Stimulated activated CD8-positive, alpha-beta memory T cell treated with anti-CD3 and anti-CD28 coated beads, Interleukin-15, amount 100 ng/mL, for 48 hours (primary cell): Measurements from ENCODE around the gene SPIRE1.

Experiments
- DNase-seq, 2 donors: peaks; one replicate each; pipeline ENCODE4 v3.0.0-alpha.2; 2020; ENCODE audit warnings: low read depth in 2 of 2

SPIRE1 gene

GRCh38 chr18:12657684-12658425 lies at the start of gene SPIRE1:
Gene SPIRE1, minus strand, starts transcription at chr18:12658107. Its CDS starts 241 bp downstream, at chr18:12657866.
- peak in 1 of 2 donors; percentile 9 for DNase-seq

GRCh38 chr18:12703664-12704063 lies 45.8 kb upstream of the SPIRE1 start:
- DNase-seq = no peak

- no peak for DNase-seq
These were observed 45.2 kb upstream of the SPIRE1 start for GRCh38 chr18:12703096-12703567.

GRCh38 chr18:12702221-12703095 lies 44.6 kb upstream of the SPIRE1 start, which contains the start of the genes CEP76 and PSMG2:
Gene CEP76, minus strand, starts transcription at chr18:12702723. Its CDS starts 175 bp downstream, at chr18:12702548.
Gene PSMG2, plus strand, starts transcription at chr18:12703042. Its CDS starts 66 bp downstream, at chr18:12703108.
- DNase-seq = peak; percentile 76 to 81

- no peak for DNase-seq
These were observed 43.3 kb upstream of the SPIRE1 start for GRCh38 chr18:12701161-12701560.

GRCh38 chr18:12699747-12700146 lies 41.8 kb upstream of the SPIRE1 start:
- DNase-seq = no peak

GRCh38 chr18:12694032-12694431 lies 36.1 kb upstream of the SPIRE1 start:
- no peak for DNase-seq

GRCh38 chr18:12692206-12692605 lies 34.3 kb upstream of the SPIRE1 start:
- no peak for DNase-seq

- no peak for DNase-seq
These were observed 31.4 kb upstream of the SPIRE1 start for GRCh38 chr18:12689256-12689850.

GRCh38 chr18:12686100-12686499 lies 28.2 kb upstream of the SPIRE1 start:
- DNase-seq = no peak

- DNase-seq = no peak
These were observed 21.4 kb upstream of the SPIRE1 start for GRCh38 chr18:12679183-12679786.

GRCh38 chr18:12668041-12668440 lies 10.1 kb upstream of the SPIRE1 start:
- no peak for DNase-seq

- DNase-seq = no peak
These were observed 2.1 kb upstream of the SPIRE1 start for GRCh38 chr18:12659904-12660605.

GRCh38 chr18:12658426-12659138 lies 675 bp upstream of the SPIRE1 start:
- no peak for DNase-seq

- DNase-seq = no peak
These were observed 796 bp downstream of the SPIRE1 start for GRCh38 chr18:12656938-12657683.

GRCh38 chr18:12656605-12656937 lies 1.3 kb downstream of the SPIRE1 start:
- no peak for DNase-seq

- no peak for DNase-seq
These were observed 2.9 kb downstream of the SPIRE1 start for GRCh38 chr18:12654971-12655370.

GRCh38 chr18:12652861-12653401 lies 5.0 kb downstream of the SPIRE1 start:
- DNase-seq = no peak

- no peak for DNase-seq
These were observed 6.3 kb downstream of the SPIRE1 start for GRCh38 chr18:12651651-12652050.

GRCh38 chr18:12647773-12648172 lies 10.1 kb downstream of the SPIRE1 start:
- no peak for DNase-seq
